Natural killer cell (primary cell): ENCODE measurements around the gene RALGPS1. TPM values are rescaled to one million over a fixed set of nuclear protein-coding genes. Genes with fewer than 3 reads are reported as not detected.

ENCODE experiments used
- ATAC-seq, 3 donors: fragments of 150-1000 bp in 2 of 3; fragments of 200-7000 bp in 1 of 3; cut with Tn5 transposase; 1 replicate in 1 of 3; 2 replicates in 2 of 3; pipeline ENCODE4 v1.10.0; 2021; ENCODE audit warnings: mild to moderate bottlenecking in 2 of 3, moderate library complexity in 2 of 3
- DNase-seq, 2 donors: peaks; one replicate each; pipeline versions ENCODE4 v3.0.0 to v3.0.0-alpha.2; 2013 to 2021; ENCODE audit warnings: mixed read lengths in 1 of 2
- H3K27ac ChIP-seq: one replicate; pipeline ENCODE4 v1.5.1; 2013; ENCODE audit warnings: mild to moderate bottlenecking, low read length
- H3K27me3 ChIP-seq: one replicate; pipeline ENCODE4 v1.6.1; 2013; ENCODE audit warnings: low read length; ENCODE audit not compliant: control insufficient read depth, insufficient read depth
- H3K36me3 ChIP-seq: one replicate; pipeline ENCODE4 v1.6.1; 2013; ENCODE audit warnings: low read length; ENCODE audit not compliant: control insufficient read depth, insufficient read depth
- H3K4me1 ChIP-seq: one replicate; pipeline ENCODE4 v1.6.1; 2013; ENCODE audit warnings: low read length; ENCODE audit not compliant: control insufficient read depth, insufficient read depth
- H3K4me3 ChIP-seq: one replicate; pipeline ENCODE4 v1.5.1; 2013; ENCODE audit warnings: low read length
- H3K9me3 ChIP-seq: one replicate; pipeline ENCODE4 v1.6.1; 2013; ENCODE audit warnings: low read length; ENCODE audit not compliant: control insufficient read depth, insufficient read depth
- H3K27ac Mint-ChIP-seq, 2 donors: one replicate each; pipeline ENCODE4 v1.8.0; 2022; ENCODE audit warnings: mild to moderate bottlenecking in 2 of 2, mixed read lengths in 2 of 2, moderate library complexity in 1 of 2
- H3K27me3 Mint-ChIP-seq, 2 donors: one replicate each; pipeline ENCODE4 v1.8.0; 2022; ENCODE audit warnings: low read depth in 2 of 2, mixed read lengths in 2 of 2
- H3K36me3 Mint-ChIP-seq: one replicate; pipeline ENCODE4 v1.8.0; 2022; ENCODE audit warnings: mixed read lengths
- H3K4me1 Mint-ChIP-seq, 2 donors: one replicate each; pipeline ENCODE4 v1.8.0; 2022; ENCODE audit warnings: mixed read lengths in 2 of 2
- H3K4me3 Mint-ChIP-seq: one replicate; pipeline ENCODE4 v1.8.0; 2022; ENCODE audit warnings: mild to moderate bottlenecking, moderate library complexity, mixed read lengths
- H3K9me3 Mint-ChIP-seq, 2 donors: one replicate each; pipeline ENCODE4 v1.8.0; 2022; ENCODE audit warnings: mixed read lengths in 2 of 2
- WGBS: methylation state at CpG from one replicate; pipeline ENCODE4 v1.1.7; 2013; ENCODE audit warnings: missing lambda C conversion rate; ENCODE audit not compliant: insufficient coverage; 5-methylcytosine and 5-hydroxymethylcytosine counted together
- intact Hi-C: fragments of 100-400 bp; cut with micrococcal nuclease; formaldehyde crosslinking; loops from one replicate; pipeline ENCODE4 v1.14.2; 2022
- total RNA-seq, 4 donors: library from RNA; stranded (reverse); fragments of 120-200 nt in 1 of 4; gene quantifications; one replicate each; pipeline versions ENCODE4 v1.2.3 to v1.2.4, GENCODE V29; 2013 to 2022
- TF ChIP-seq, protein P1 (sequence below): fragments of 200-600 bp; IDR thresholded peaks from one replicate; pipeline ENCODE4 v1.8.0; 2022; ENCODE audit warnings: antibody characterized with exemption

The RALGPS1 gene
- total RNA-seq, 3 donors from 2014 or later (not counting 1 experiment from before 2014, with no cell fraction given): 11.9 to 21.2 (median 13.2) TPM

DNA sequence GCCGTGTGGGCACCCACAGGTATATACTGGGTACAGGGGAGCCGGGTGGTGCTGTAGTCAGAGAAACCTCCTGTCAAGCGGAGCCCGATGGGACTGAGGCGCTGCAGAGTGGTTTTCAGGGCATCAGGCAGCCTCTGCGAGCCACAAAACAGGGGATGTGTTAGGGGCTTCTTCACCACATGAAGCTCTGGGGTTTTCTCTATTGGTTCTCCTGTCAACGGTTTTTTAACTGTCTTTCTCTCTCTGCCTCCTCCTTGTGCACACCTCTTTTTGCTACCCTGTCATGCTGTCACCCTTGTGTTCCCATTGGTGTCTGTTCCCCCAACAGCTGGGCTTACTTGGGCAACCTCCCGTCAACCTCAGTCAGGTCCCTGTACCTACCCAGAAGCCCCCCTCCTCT, 19.9 kb downstream of the RALGPS1 start:
- intact Hi-C loops: no loop called here
- H3K27me3 ChIP-seq: no peaks in the 10 kb centered on the region
- no peak overlapping the region for H3K27ac ChIP-seq
- peaks cover 0 to 6% of the 10 kb centered on the region in 2 donors for H3K4me1 Mint-ChIP-seq
- WGBS: 56% methylated on average over 8 of the region's 8 CpGs
- H3K4me3 ChIP-seq: no peak overlapping the region
- H3K36me3 Mint-ChIP-seq: no peaks in the 10 kb centered on the region
- no peaks in the 10 kb centered on the region for H3K4me1 ChIP-seq
- H3K4me3 Mint-ChIP-seq: no peak overlapping the region
- no peak for DNase-seq
- no peaks in the 10 kb centered on the region for H3K9me3 ChIP-seq
- H3K36me3 ChIP-seq: no peaks in the 10 kb centered on the region
- ATAC-seq: no peak
- no peaks in the 10 kb centered on the region for H3K9me3 Mint-ChIP-seq
- no peak overlapping the region for H3K27ac Mint-ChIP-seq
- TF ChIP-seq, protein P1, sequence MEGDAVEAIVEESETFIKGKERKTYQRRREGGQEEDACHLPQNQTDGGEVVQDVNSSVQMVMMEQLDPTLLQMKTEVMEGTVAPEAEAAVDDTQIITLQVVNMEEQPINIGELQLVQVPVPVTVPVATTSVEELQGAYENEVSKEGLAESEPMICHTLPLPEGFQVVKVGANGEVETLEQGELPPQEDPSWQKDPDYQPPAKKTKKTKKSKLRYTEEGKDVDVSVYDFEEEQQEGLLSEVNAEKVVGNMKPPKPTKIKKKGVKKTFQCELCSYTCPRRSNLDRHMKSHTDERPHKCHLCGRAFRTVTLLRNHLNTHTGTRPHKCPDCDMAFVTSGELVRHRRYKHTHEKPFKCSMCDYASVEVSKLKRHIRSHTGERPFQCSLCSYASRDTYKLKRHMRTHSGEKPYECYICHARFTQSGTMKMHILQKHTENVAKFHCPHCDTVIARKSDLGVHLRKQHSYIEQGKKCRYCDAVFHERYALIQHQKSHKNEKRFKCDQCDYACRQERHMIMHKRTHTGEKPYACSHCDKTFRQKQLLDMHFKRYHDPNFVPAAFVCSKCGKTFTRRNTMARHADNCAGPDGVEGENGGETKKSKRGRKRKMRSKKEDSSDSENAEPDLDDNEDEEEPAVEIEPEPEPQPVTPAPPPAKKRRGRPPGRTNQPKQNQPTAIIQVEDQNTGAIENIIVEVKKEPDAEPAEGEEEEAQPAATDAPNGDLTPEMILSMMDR: no peak
- peaks cover 8% of the 10 kb centered on the region in 2 donors for H3K27me3 Mint-ChIP-seq

DNA sequence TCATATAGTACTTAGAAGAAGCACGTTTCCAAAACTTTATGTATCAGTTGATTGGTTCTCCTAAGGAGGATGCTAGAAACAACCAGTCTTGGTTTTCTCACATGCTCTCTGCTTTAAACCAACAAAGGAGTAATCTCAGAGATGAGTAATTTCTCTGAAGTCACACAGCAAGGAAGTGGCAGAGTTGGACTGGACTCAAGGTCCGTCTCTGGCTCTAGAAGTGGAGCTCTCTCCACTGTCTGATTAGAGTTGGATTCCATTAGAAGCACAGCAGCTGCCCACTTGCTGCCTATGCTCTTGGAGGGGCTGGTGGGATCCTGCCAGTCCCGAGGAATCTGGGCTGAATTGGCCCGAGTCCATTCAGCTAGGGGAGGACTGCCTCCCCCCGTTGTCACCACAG, 21.0 kb downstream of the RALGPS1 start:
- no peaks in the 10 kb centered on the region for H3K9me3 Mint-ChIP-seq
- H3K27ac Mint-ChIP-seq: no peak overlapping the region
- no peaks in the 10 kb centered on the region for H3K9me3 ChIP-seq
- TF ChIP-seq, protein P1: no peak
- H3K4me3 Mint-ChIP-seq: no peak overlapping the region
- H3K27me3 Mint-ChIP-seq: peaks cover 8% of the 10 kb centered on the region in 2 donors
- intact Hi-C loops: no loop called here
- no peaks in the 10 kb centered on the region for H3K36me3 ChIP-seq
- no peak overlapping the region for H3K4me3 ChIP-seq
- no peaks in the 10 kb centered on the region for H3K27me3 ChIP-seq
- 88% methylated on average over 5 of the region's 5 CpGs for WGBS
- H3K36me3 Mint-ChIP-seq: no peaks in the 10 kb centered on the region
- ATAC-seq (no peak), DNase-seq (no peak)
- no peaks in the 10 kb centered on the region for H3K4me1 ChIP-seq
- no peak overlapping the region for H3K27ac ChIP-seq
- peaks cover 4 to 10% of the 10 kb centered on the region in 2 donors for H3K4me1 Mint-ChIP-seq

DNA sequence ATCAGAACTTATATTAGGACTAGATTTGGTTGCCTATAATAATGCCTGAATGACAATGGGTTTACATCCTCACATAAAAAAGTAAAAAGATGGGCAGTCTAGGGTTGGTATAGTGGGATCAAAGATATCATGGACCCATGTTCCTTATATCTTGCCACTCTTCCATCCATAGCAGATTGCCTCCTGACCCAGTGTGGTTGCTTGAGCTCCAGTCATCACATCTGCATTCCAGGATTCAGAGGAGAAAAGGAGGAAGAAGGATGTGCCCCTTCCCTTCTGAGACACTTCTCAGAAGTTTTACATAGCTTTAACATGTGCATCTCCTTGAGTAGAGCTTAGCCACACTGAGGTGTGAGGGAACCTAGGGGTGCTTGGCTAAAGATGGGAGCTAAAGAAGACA, 22.9 kb downstream of the RALGPS1 start:
- ATAC-seq: no peak
- Mint-ChIP-seq H3K27me3 (peaks cover 6 to 17% of the 10 kb centered on the region in 2 donors), H3K4me3 (no peak overlapping the region), H3K27ac (no peak overlapping the region), H3K9me3 (no peaks in the 10 kb centered on the region), H3K36me3 (no peaks in the 10 kb centered on the region), H3K4me1 (peaks cover 6 to 13% of the 10 kb centered on the region in 2 donors)
- intact Hi-C loops: no loop called here
- H3K9me3 ChIP-seq: no peaks in the 10 kb centered on the region
- TF ChIP-seq, protein P1: no peak
- no peaks in the 10 kb centered on the region for H3K36me3 ChIP-seq
- no peak overlapping the region for H3K4me3 ChIP-seq
- no peaks in the 10 kb centered on the region for H3K4me1 ChIP-seq
- DNase-seq: no peak
- no peak overlapping the region for H3K27ac ChIP-seq
- H3K27me3 ChIP-seq: no peaks in the 10 kb centered on the region

DNA sequence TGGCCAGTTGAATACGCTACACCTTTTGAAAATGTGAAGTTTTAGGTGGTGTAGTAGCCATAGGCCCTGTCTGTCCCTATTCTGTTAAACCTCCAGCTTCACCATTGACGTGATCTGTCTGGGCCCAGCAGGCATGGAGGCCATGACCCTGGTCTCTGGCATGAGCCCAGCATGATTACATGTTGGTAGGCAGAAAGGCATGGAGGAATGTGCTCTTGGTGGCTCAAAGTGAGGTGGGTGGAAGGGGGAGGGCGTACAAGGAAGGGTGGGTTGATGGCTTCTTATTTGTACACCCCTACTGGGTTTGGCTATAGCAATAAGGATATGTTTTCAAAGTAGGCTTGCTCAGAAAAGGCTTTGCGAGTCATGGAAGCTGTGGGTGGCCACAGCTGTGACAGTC, 23.7 kb downstream of the RALGPS1 start:
- Mint-ChIP-seq H3K4me1 (peaks cover 6 to 13% of the 10 kb centered on the region in 2 donors), H3K27ac (no peak overlapping the region), H3K36me3 (no peaks in the 10 kb centered on the region), H3K9me3 (no peaks in the 10 kb centered on the region), H3K27me3 (peaks cover 0 to 11% of the 10 kb centered on the region in 2 donors), H3K4me3 (no peak overlapping the region)
- no peaks in the 10 kb centered on the region for H3K36me3 ChIP-seq
- WGBS: 90% methylated on average over 4 of the region's 4 CpGs
- TF ChIP-seq, protein P1: no peak
- no peak for DNase-seq
- intact Hi-C loops: no loop called here
- no peak overlapping the region for H3K4me3 ChIP-seq
- ATAC-seq: no peak
- H3K4me1 ChIP-seq: no peaks in the 10 kb centered on the region
- no peaks in the 10 kb centered on the region for H3K27me3 ChIP-seq
- H3K27ac ChIP-seq: no peak overlapping the region
- no peaks in the 10 kb centered on the region for H3K9me3 ChIP-seq
